HFFc6 (cell line): ENCODE measurements around the gene PDZD8. TPM values are rescaled to one million over a fixed set of nuclear protein-coding genes. Genes with fewer than 3 reads are reported as not detected.

Experiments
- DNase-seq: peaks from one replicate; pipeline ENCODE4 v3.0.0-alpha.2; 2018
- H3K27ac Mint-ChIP-seq: 2 replicates; pipeline ENCODE4 v1.8.0; 2020; ENCODE audit warnings: mild to moderate bottlenecking, mixed read lengths
- H3K27me3 Mint-ChIP-seq: 2 replicates; pipeline ENCODE4 v1.8.0; 2021; ENCODE audit warnings: mild to moderate bottlenecking, moderate library complexity, mixed read lengths; ENCODE audit not compliant: insufficient read depth
- H3K36me3 Mint-ChIP-seq: 2 replicates; pipeline ENCODE4 v1.8.0; 2021; ENCODE audit warnings: low read depth, mixed read lengths
- H3K4me1 Mint-ChIP-seq: 2 replicates; pipeline ENCODE4 v1.8.0; 2020; ENCODE audit warnings: low read depth, mixed read lengths
- H3K4me3 Mint-ChIP-seq: 2 replicates; pipeline ENCODE4 v1.8.0; 2020; ENCODE audit warnings: mild to moderate bottlenecking, moderate library complexity, mixed read lengths
- H3K9me3 Mint-ChIP-seq: 2 replicates; pipeline ENCODE4 v1.8.0; 2020; ENCODE audit warnings: mild to moderate bottlenecking, mixed read lengths
- CTCF ChIP-seq: fragments of 200-600 bp; sonication (generic); IDR thresholded peaks from 2 replicates; pipeline ENCODE4 v1.5.0; 2021; ENCODE audit warnings: antibody characterized with exemption, mild to moderate bottlenecking
- total RNA-seq, 6 experiments: library from RNA; stranded (reverse); fragmentation: NEBNext Ultra II Directional; extraction: Animal tissue kit (Norgen Biotek cat#: 25700); gene quantifications; 2 replicates in 1 of 6; 3 replicates in 5 of 6; pipeline ENCODE4 v1.2.3, GENCODE V29; 2021

Gene PDZD8
- total RNA-seq, 6 experiments from 2014 or later = 29.9 to 32.5 (median 31.5) TPM

GRCh38 chr10:117262291-117262902, 112.8 kb downstream of the PDZD8 start:
- Mint-ChIP-seq H3K27me3 (peaks cover 30% of the 10 kb centered on the region), H3K9me3 (no peaks in the 10 kb centered on the region), H3K4me3 (no peak overlapping the region), H3K4me1 (no peaks in the 10 kb centered on the region), H3K27ac (no peak overlapping the region), H3K36me3 (no peaks in the 10 kb centered on the region)
- no peak for DNase-seq
- TF ChIP-seq CTCF = no peak

GRCh38 chr10:117261501-117261900, 113.7 kb downstream of the PDZD8 start:
- no peak for TF ChIP-seq CTCF
- Mint-ChIP-seq H3K4me3 (no peak overlapping the region), H3K27me3 (peaks cover 30% of the 10 kb centered on the region), H3K4me1 (no peaks in the 10 kb centered on the region), H3K27ac (no peak overlapping the region), H3K36me3 (no peaks in the 10 kb centered on the region), H3K9me3 (no peaks in the 10 kb centered on the region)
- DNase-seq = no peak

GRCh38 chr10:117260084-117260483, 115.2 kb downstream of the PDZD8 start:
- peaks cover 30% of the 10 kb centered on the region for H3K27me3 Mint-ChIP-seq

GRCh38 chr10:117259279-117259678, 116.0 kb downstream of the PDZD8 start:
- no peak overlapping the region for H3K4me3 Mint-ChIP-seq
- TF ChIP-seq CTCF = no peak
- H3K4me1 Mint-ChIP-seq = no peaks in the 10 kb centered on the region
- H3K36me3 Mint-ChIP-seq = no peaks in the 10 kb centered on the region
- H3K27me3 Mint-ChIP-seq = peaks cover 33% of the 10 kb centered on the region
- no peak overlapping the region for H3K27ac Mint-ChIP-seq
- no peaks in the 10 kb centered on the region for H3K9me3 Mint-ChIP-seq
- no peak for DNase-seq

More at GRCh38 chr10:117260084-117260483, 115.2 kb downstream of the PDZD8 start:
- DNase-seq = no peak
- Mint-ChIP-seq H3K4me1 (no peaks in the 10 kb centered on the region), H3K36me3 (no peaks in the 10 kb centered on the region), H3K9me3 (no peaks in the 10 kb centered on the region), H3K4me3 (no peak overlapping the region), H3K27ac (no peak overlapping the region)
- TF ChIP-seq CTCF = no peak

DNA sequence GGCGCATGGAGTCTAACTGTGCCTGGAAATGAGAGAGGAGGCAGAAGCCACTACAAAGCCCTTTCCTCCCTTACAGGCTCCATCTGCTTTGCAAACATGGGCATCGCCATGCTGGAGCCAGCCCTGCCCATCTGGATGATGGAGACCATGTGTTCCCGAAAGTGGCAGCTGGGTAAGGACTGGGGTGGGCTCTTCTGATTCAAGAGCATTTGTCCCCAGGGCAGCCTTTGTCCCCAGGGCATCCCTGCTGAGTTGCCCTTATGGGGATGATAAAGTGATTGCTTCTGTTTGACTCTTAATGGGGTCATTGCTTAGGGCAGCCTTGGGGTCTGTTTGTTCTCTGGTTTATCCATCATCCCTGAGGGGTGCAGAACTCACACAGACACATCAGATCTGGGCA, 117.5 kb downstream of the PDZD8 start:
- peaks cover 28% of the 10 kb centered on the region for H3K27me3 Mint-ChIP-seq

More for the DNA sequence above, 117.5 kb downstream of the PDZD8 start:
- no peak overlapping the region for H3K4me3 Mint-ChIP-seq
- no peaks in the 10 kb centered on the region for H3K36me3 Mint-ChIP-seq
- H3K4me1 Mint-ChIP-seq = no peaks in the 10 kb centered on the region
- H3K27ac Mint-ChIP-seq = no peak overlapping the region
- no peak for TF ChIP-seq CTCF
- DNase-seq = no peak
- H3K9me3 Mint-ChIP-seq = no peaks in the 10 kb centered on the region
